B cell (primary cell): ENCODE measurements around the gene PRAMEF17. TPM values are rescaled to one million over a fixed set of nuclear protein-coding genes. Genes with fewer than 3 reads are reported as not detected.
"Not testable (repeated sequence)": the region's sequence is repeated elsewhere in the genome, so short reads cannot be mapped to it uniquely, and the experiment has no call there.

Experiments
- ATAC-seq: fragments of 200-7000 bp; cut with Tn5 transposase; one replicate; pipeline ENCODE4 v1.10.0; 2021; ENCODE audit warnings: low read depth, mild to moderate bottlenecking, moderate number of reproducible peaks, moderate library complexity
- CTCF ChIA-PET: fragments of 350-600 bp; sonication (Branson Sonifier 250); formaldehyde crosslinking; loops from one replicate; lab custom pipeline; 2021; ENCODE audit warnings: antibody characterized with exemption, inconsistent platforms; lab: Charles Lee
- POLR2A ChIA-PET: fragments of 350-600 bp; sonication (Branson Sonifier 250); formaldehyde crosslinking; loops from one replicate; lab custom pipeline; 2021; ENCODE audit warnings: antibody characterized with exemption; lab: Charles Lee
- DNase-seq: peaks from one replicate; pipeline ENCODE4 v3.0.0; 2013
- H2AFZ ChIP-seq: 2 replicates; pipeline ENCODE4 v1.6.1; 2012; ENCODE audit warnings: mild to moderate bottlenecking, low read depth, low read length; ENCODE audit not compliant: insufficient read depth, poor library complexity, severe bottlenecking
- H3K27ac ChIP-seq, 2 donors: 1 replicate in 1 of 2; 2 replicates in 1 of 2; pipeline ENCODE4 v1.5.1; 2012 to 2013; ENCODE audit warnings: low read length in 2 of 2, mild to moderate bottlenecking in 2 of 2, moderate library complexity in 1 of 2
- H3K27me3 ChIP-seq, 4 experiments: fragments of 200-600 bp in 1 of 4; sonication (generic) in 1 of 4; replicated peaks in 1 of 4; 1 replicate in 2 of 4; 2 replicates in 2 of 4; pipeline versions ENCODE4 v1.6.1 to v1.7.0; 2013 to 2016; ENCODE audit warnings: low read length in 3 of 4, mild to moderate bottlenecking in 2 of 4, mixed read lengths in 1 of 4, moderate library complexity in 1 of 4; ENCODE audit not compliant: insufficient read depth in 4 of 4, control insufficient read depth in 3 of 4; ENCODE audit errors: control extremely low read depth in 1 of 4
- H3K36me3 ChIP-seq, 2 experiments: replicated peaks in 1 of 2; 1 replicate in 1 of 2; 2 replicates in 1 of 2; pipeline versions ENCODE4 v1.6.1 to v1.7.1; 2013; ENCODE audit warnings: low read length in 1 of 2; ENCODE audit not compliant: insufficient read depth in 2 of 2, control insufficient read depth in 1 of 2; ENCODE audit errors: control extremely low read depth in 1 of 2, extremely low read depth in 1 of 2
- H3K4me1 ChIP-seq, 2 donors: fragments of 200-600 bp in 1 of 2; sonication (generic) in 1 of 2; 1 replicate in 1 of 2; 2 replicates in 1 of 2; pipeline versions ENCODE4 v1.5.1 to v1.6.1; 2013 to 2017; ENCODE audit warnings: low read length in 2 of 2; ENCODE audit not compliant: control insufficient read depth in 2 of 2, insufficient read depth in 2 of 2
- H3K4me2 ChIP-seq: replicated peaks from 2 replicates; pipeline ENCODE3; 2012; ENCODE audit warnings: mild to moderate bottlenecking, low read depth, low read length; ENCODE audit not compliant: poor library complexity, severe bottlenecking
- H3K4me3 ChIP-seq, 5 experiments: fragments of 200-600 bp in 1 of 5; sonication (generic) in 1 of 5; 1 replicate in 3 of 5; 2 replicates in 2 of 5; pipeline versions ENCODE4 v1.5.1 to v1.7.0; 2011 to 2016; ENCODE audit warnings: low read length in 4 of 5, mild to moderate bottlenecking in 4 of 5, low read depth in 2 of 5, control low read depth in 1 of 5, moderate library complexity in 1 of 5; ENCODE audit not compliant: insufficient read depth in 1 of 5; ENCODE audit errors: control extremely low read depth in 1 of 5, extremely low read depth in 1 of 5
- H3K79me2 ChIP-seq: fragments of 200-600 bp; sonication (generic); one replicate; pipeline ENCODE4 v1.6.0; 2016; ENCODE audit warnings: low read length; ENCODE audit not compliant: control insufficient read depth, insufficient read depth
- H3K9ac ChIP-seq: fragments of 200-600 bp; sonication (generic); 2 replicates; pipeline ENCODE4 v1.6.1; 2017; ENCODE audit warnings: mild to moderate bottlenecking, low read length, moderate library complexity
- H3K9me3 ChIP-seq, 3 donors: one replicate each; pipeline versions ENCODE4 v1.6.1 to v1.7.1; 2013; ENCODE audit warnings: low read length in 2 of 3; ENCODE audit not compliant: control insufficient read depth in 2 of 3, insufficient read depth in 1 of 3; ENCODE audit errors: control extremely low read depth in 1 of 3
- H4K20me1 ChIP-seq: 2 replicates; pipeline ENCODE4 v1.6.0; 2012; ENCODE audit warnings: mild to moderate bottlenecking, low read length; ENCODE audit not compliant: insufficient read depth, control insufficient read depth, poor library complexity, severe bottlenecking
- H3K27ac Mint-ChIP-seq: one replicate; pipeline ENCODE4 v1.8.0; 2021; ENCODE audit warnings: mixed read lengths
- H3K27me3 Mint-ChIP-seq: one replicate; pipeline ENCODE4 v1.8.0; 2021; ENCODE audit warnings: mixed read lengths
- H3K4me1 Mint-ChIP-seq: one replicate; pipeline ENCODE4 v1.8.0; 2021; ENCODE audit warnings: mixed read lengths
- H3K4me3 Mint-ChIP-seq: one replicate; pipeline ENCODE4 v1.8.0; 2021; ENCODE audit warnings: mixed read lengths
- H3K9me3 Mint-ChIP-seq: one replicate; pipeline ENCODE4 v1.8.0; 2022; ENCODE audit warnings: mixed read lengths; ENCODE audit not compliant: insufficient read depth
- WGBS: methylation state at CpG from one replicate; pipeline ENCODE4 v1.1.5; 2013; ENCODE audit warnings: missing lambda C conversion rate; ENCODE audit not compliant: insufficient coverage; 5-methylcytosine and 5-hydroxymethylcytosine counted together
- intact Hi-C: fragments of 100-400 bp; cut with micrococcal nuclease; formaldehyde crosslinking; loops from one replicate; pipeline ENCODE4 v1.10.0; 2022
- polyA plus RNA-seq: library from polyadenylated mRNA; depleted of rRNA; stranded (reverse); fragments of >200 nt; gene quantifications from 2 replicates; pipeline ENCODE4 v1.2.3, GENCODE V29; 2012
- total RNA-seq, 2 donors: library from RNA; stranded (reverse); fragments of 120-200 nt in 1 of 2; gene quantifications; 1 replicate in 1 of 2; 2 replicates in 1 of 2; pipeline versions ENCODE4 v1.2.3 to v1.2.4, GENCODE V29; 2013 to 2022
- TF ChIP-seq, protein P1 (sequence below): fragments of 200-600 bp; IDR thresholded peaks from one replicate; pipeline ENCODE4 v1.8.0; 2022; ENCODE audit warnings: antibody characterized with exemption, mild to moderate bottlenecking

The PRAMEF17 gene
- total and polyA plus RNA-seq, 2 donors (not counting 1 experiment from before 2014, with no cell fraction given), result not detected

DNA sequence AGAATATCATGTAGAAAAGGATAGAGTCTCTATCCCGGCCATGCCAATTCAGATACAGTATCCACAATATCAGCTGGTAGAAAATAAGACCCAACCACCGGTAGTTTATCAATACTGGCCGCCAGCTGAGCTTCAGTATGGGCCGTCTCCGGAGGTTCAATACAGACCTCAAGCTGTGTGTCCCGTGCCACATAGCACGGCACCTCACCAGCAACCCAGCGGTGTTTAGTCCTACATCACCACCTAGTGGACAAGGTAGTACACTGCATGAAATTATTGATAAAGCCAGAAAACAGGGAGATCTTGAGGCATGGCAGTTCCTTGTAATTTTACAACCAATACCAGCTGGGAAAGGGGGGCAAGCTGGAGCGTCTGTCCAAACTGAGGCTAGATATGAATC lies 35.0 kb upstream of the PRAMEF17 start:
- DNase-seq, H2AFZ ChIP-seq, H3K4me3 ChIP-seq, H3K27ac Mint-ChIP-seq, CTCF ChIA-PET, H3K4me2 ChIP-seq, H3K4me1 ChIP-seq, H3K4me1 Mint-ChIP-seq, H3K9ac ChIP-seq, H3K27ac ChIP-seq, H3K79me2 ChIP-seq, H4K20me1 ChIP-seq, H3K27me3 ChIP-seq, H3K9me3 ChIP-seq, intact Hi-C loops, H3K36me3 ChIP-seq, H3K27me3 Mint-ChIP-seq, H3K9me3 Mint-ChIP-seq, POLR2A ChIA-PET, H3K4me3 Mint-ChIP-seq, ATAC-seq: not testable (repeated sequence)
- no CpG with 5 or more reads among the region's 9 CpGs for WGBS

DNA sequence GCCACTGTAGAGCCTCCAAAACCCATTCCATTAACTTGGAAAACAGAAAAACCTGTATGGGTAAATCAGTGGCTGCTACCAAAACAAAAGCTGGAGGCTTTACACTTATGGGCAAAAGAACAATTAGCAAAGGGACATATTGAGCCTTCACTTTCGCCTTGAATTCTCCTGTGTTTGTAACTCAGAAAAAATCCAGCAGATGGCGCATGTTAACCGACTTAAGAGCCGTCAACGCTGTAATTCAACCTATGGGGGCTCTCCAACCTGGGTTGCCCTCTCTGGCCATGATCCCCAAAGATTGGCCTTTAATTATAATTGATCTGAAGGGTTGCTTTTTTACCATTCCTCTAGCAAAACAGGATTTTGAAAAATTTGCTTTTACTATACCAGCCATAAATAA lies 32.7 kb upstream of the PRAMEF17 start:
- H3K4me1 Mint-ChIP-seq, H3K9me3 ChIP-seq, H3K27me3 ChIP-seq, H3K27ac Mint-ChIP-seq, H2AFZ ChIP-seq, H3K9me3 Mint-ChIP-seq, H3K4me1 ChIP-seq, CTCF ChIA-PET, H3K4me2 ChIP-seq, H3K36me3 ChIP-seq, H3K79me2 ChIP-seq, H3K27me3 Mint-ChIP-seq, H3K9ac ChIP-seq, H4K20me1 ChIP-seq, H3K4me3 ChIP-seq, H3K27ac ChIP-seq, intact Hi-C loops, POLR2A ChIA-PET, H3K4me3 Mint-ChIP-seq, ATAC-seq: not testable (repeated sequence)
- DNase-seq, result peak; percentile 64
- TF ChIP-seq, protein P1, sequence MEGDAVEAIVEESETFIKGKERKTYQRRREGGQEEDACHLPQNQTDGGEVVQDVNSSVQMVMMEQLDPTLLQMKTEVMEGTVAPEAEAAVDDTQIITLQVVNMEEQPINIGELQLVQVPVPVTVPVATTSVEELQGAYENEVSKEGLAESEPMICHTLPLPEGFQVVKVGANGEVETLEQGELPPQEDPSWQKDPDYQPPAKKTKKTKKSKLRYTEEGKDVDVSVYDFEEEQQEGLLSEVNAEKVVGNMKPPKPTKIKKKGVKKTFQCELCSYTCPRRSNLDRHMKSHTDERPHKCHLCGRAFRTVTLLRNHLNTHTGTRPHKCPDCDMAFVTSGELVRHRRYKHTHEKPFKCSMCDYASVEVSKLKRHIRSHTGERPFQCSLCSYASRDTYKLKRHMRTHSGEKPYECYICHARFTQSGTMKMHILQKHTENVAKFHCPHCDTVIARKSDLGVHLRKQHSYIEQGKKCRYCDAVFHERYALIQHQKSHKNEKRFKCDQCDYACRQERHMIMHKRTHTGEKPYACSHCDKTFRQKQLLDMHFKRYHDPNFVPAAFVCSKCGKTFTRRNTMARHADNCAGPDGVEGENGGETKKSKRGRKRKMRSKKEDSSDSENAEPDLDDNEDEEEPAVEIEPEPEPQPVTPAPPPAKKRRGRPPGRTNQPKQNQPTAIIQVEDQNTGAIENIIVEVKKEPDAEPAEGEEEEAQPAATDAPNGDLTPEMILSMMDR, result peak; percentile 74
- WGBS, result 0% methylated on average over 5 of the region's 5 CpGs

- POLR2A ChIA-PET, H3K27ac Mint-ChIP-seq, intact Hi-C loops, H3K9me3 ChIP-seq, H3K9ac ChIP-seq, H3K4me2 ChIP-seq, CTCF ChIA-PET, H3K4me3 ChIP-seq, H2AFZ ChIP-seq, H4K20me1 ChIP-seq, H3K36me3 ChIP-seq, H3K9me3 Mint-ChIP-seq, ATAC-seq, H3K27me3 Mint-ChIP-seq, DNase-seq, H3K4me1 ChIP-seq, H3K4me1 Mint-ChIP-seq, H3K27me3 ChIP-seq, H3K4me3 Mint-ChIP-seq, H3K79me2 ChIP-seq, H3K27ac ChIP-seq: not testable (repeated sequence)
- no CpG with 5 or more reads among the region's 7 CpGs for WGBS
These were observed 27.1 kb upstream of the PRAMEF17 start for GRCh38 chr1:13362364-13362763.

DNA sequence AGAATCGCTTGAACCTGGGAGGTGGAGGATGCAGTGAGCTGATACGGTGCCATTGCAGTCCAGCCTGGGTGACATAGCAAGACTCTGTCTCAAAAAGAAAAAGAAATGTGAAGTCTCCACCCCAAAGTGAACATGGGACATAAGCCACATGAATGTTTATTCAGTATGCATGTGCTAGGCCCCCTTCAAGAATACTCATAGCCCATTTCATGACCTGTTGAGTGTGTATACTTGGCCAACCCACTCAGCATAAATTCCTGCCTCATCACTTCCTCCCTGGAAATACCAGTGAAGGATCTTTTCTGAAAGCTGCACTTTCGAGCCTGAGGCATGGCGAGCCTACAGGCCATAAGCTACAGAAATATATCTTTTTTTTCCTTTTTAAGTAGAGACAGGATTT lies 24.5 kb upstream of the PRAMEF17 start:
- H3K4me3 ChIP-seq, H3K27ac ChIP-seq, CTCF ChIA-PET, H3K27me3 ChIP-seq, H3K4me3 Mint-ChIP-seq, H3K27me3 Mint-ChIP-seq, H3K4me1 ChIP-seq, H3K36me3 ChIP-seq, DNase-seq, H4K20me1 ChIP-seq, H3K9me3 ChIP-seq, ATAC-seq, H3K4me1 Mint-ChIP-seq, H3K9ac ChIP-seq, H3K79me2 ChIP-seq, POLR2A ChIA-PET, H3K4me2 ChIP-seq, H3K27ac Mint-ChIP-seq, H3K9me3 Mint-ChIP-seq, H2AFZ ChIP-seq, intact Hi-C loops: not testable (repeated sequence)
- WGBS, result no CpG with 5 or more reads among the region's 4 CpGs
